HFFc6 (cell line): Measurements from ENCODE around the gene DMP1. TPM values are rescaled to one million over a fixed set of nuclear protein-coding genes. Genes with fewer than 3 reads are reported as not detected.
"Not testable (repeated sequence)": the region's sequence is repeated elsewhere in the genome, so short reads cannot be mapped to it uniquely, and the experiment has no call there.

Experiments used
- DNase-seq: peaks from one replicate; pipeline ENCODE4 v3.0.0-alpha.2; 2018
- H3K27ac Mint-ChIP-seq: 2 replicates; pipeline ENCODE4 v1.8.0; 2020; ENCODE audit warnings: mild to moderate bottlenecking, mixed read lengths
- H3K27me3 Mint-ChIP-seq: 2 replicates; pipeline ENCODE4 v1.8.0; 2021; ENCODE audit warnings: mild to moderate bottlenecking, moderate library complexity, mixed read lengths; ENCODE audit not compliant: insufficient read depth
- H3K36me3 Mint-ChIP-seq: 2 replicates; pipeline ENCODE4 v1.8.0; 2021; ENCODE audit warnings: low read depth, mixed read lengths
- H3K4me1 Mint-ChIP-seq: 2 replicates; pipeline ENCODE4 v1.8.0; 2020; ENCODE audit warnings: low read depth, mixed read lengths
- H3K4me3 Mint-ChIP-seq: 2 replicates; pipeline ENCODE4 v1.8.0; 2020; ENCODE audit warnings: mild to moderate bottlenecking, moderate library complexity, mixed read lengths
- H3K9me3 Mint-ChIP-seq: 2 replicates; pipeline ENCODE4 v1.8.0; 2020; ENCODE audit warnings: mild to moderate bottlenecking, mixed read lengths
- CTCF ChIP-seq: fragments of 200-600 bp; sonication (generic); IDR thresholded peaks from 2 replicates; pipeline ENCODE4 v1.5.0; 2021; ENCODE audit warnings: antibody characterized with exemption, mild to moderate bottlenecking
- total RNA-seq, 6 experiments: library from RNA; stranded (reverse); fragmentation: NEBNext Ultra II Directional; extraction: Animal tissue kit (Norgen Biotek cat#: 25700); gene quantifications; 2 replicates in 1 of 6; 3 replicates in 5 of 6; pipeline ENCODE4 v1.2.3, GENCODE V29; 2021

Gene DMP1
- total RNA-seq, 6 experiments from 2014 or later: not detected

- H3K4me1 Mint-ChIP-seq: peaks cover 5% of the 10 kb centered on the region; the same call in 1 of the 2 replicates
- H3K27me3 Mint-ChIP-seq: peaks cover 9% of the 10 kb centered on the region
- no peak overlapping the region for H3K4me3 Mint-ChIP-seq
- peak; percentile 28 for DNase-seq
- no peaks in the 10 kb centered on the region for H3K36me3 Mint-ChIP-seq
- peak; percentile 98 for TF ChIP-seq CTCF
- H3K27ac Mint-ChIP-seq: no peak overlapping the region
- peaks cover 5% of the 10 kb centered on the region for H3K9me3 Mint-ChIP-seq
These were observed 29.5 kb downstream of the DMP1 start for GRCh38 chr4:87679449-87680169.

- no peaks in the 10 kb centered on the region for H3K36me3 Mint-ChIP-seq
- no peak for DNase-seq
- no peaks in the 10 kb centered on the region for H3K9me3 Mint-ChIP-seq
- no peak for TF ChIP-seq CTCF
- H3K27ac Mint-ChIP-seq: no peak overlapping the region
- peaks cover 9% of the 10 kb centered on the region for H3K27me3 Mint-ChIP-seq
- H3K4me3 Mint-ChIP-seq: no peak overlapping the region
- H3K4me1 Mint-ChIP-seq: peaks cover 5% of the 10 kb centered on the region; the same call in 1 of the 2 replicates
These were observed 30.2 kb downstream of the DMP1 start for GRCh38 chr4:87680271-87680670.

- H3K27me3 Mint-ChIP-seq: peaks cover 3% of the 10 kb centered on the region
- no peak for DNase-seq
- peaks cover 13% of the 10 kb centered on the region for H3K36me3 Mint-ChIP-seq
- no peak overlapping the region for H3K27ac Mint-ChIP-seq
- H3K4me3 Mint-ChIP-seq: no peak overlapping the region
- H3K9me3 Mint-ChIP-seq: peaks cover 25% of the 10 kb centered on the region
- H3K4me1 Mint-ChIP-seq: no peaks in the 10 kb centered on the region
- no peak for TF ChIP-seq CTCF
These were observed 38.2 kb downstream of the DMP1 start for GRCh38 chr4:87688316-87688715.

GRCh38 chr4:87690947-87691346, 40.9 kb downstream of the DMP1 start:
- H3K4me1 Mint-ChIP-seq, H3K27ac Mint-ChIP-seq, H3K27me3 Mint-ChIP-seq, H3K4me3 Mint-ChIP-seq, DNase-seq: not testable (repeated sequence)
- Mint-ChIP-seq H3K9me3 (peaks cover 27% of the 10 kb centered on the region), H3K36me3 (peaks cover 15% of the 10 kb centered on the region)

GRCh38 chr4:87692060-87692459, 42.0 kb downstream of the DMP1 start:
- Mint-ChIP-seq H3K9me3 (peaks cover 27% of the 10 kb centered on the region), H3K36me3 (peaks cover 15% of the 10 kb centered on the region)
- not testable (repeated sequence) for DNase-seq, H3K4me3 Mint-ChIP-seq, H3K27ac Mint-ChIP-seq, H3K27me3 Mint-ChIP-seq, H3K4me1 Mint-ChIP-seq

GRCh38 chr4:87697272-87697671, 47.2 kb downstream of the DMP1 start:
- no peaks in the 10 kb centered on the region for H3K4me1 Mint-ChIP-seq
- H3K36me3 Mint-ChIP-seq: peaks cover 6% of the 10 kb centered on the region; the same call in 1 of the 2 replicates
- peaks cover 10% of the 10 kb centered on the region for H3K9me3 Mint-ChIP-seq
- no peak for TF ChIP-seq CTCF
- H3K4me3 Mint-ChIP-seq: no peak overlapping the region
- DNase-seq: no peak
- no peaks in the 10 kb centered on the region; the same call in 1 of the 2 replicates for H3K27me3 Mint-ChIP-seq
- no peak overlapping the region for H3K27ac Mint-ChIP-seq
